HEK293 (cell line): Measurements from ENCODE around the gene AKR1B15.
A peak's percentile ranks its signal among the peaks of the same experiment; 100 is the strongest.

Experiments used
- ATF2 ChIP-seq: fragments of 450-650 bp; formaldehyde crosslinking; IDR thresholded peaks from 2 replicates; pipeline ENCODE4 v1.5.1; 2016; ENCODE audit warnings: missing biosample characterization, missing genetic modification characterization, low read depth
- EGR2 ChIP-seq: fragments of 450-650 bp; formaldehyde crosslinking; IDR thresholded peaks from 2 replicates; pipeline ENCODE4 v1.5.1; 2016; ENCODE audit warnings: low read depth, missing biosample characterization, missing genetic modification characterization
- ELK4 ChIP-seq: IDR thresholded peaks from 2 replicates; pipeline ENCODE4 v1.6.1; 2011; ENCODE audit warnings: mild to moderate bottlenecking, low read depth, low read length, borderline replicate concordance
- IKZF3 ChIP-seq: fragments of 450-650 bp; IDR thresholded peaks from 2 replicates; pipeline ENCODE4 v1.5.0; 2018; ENCODE audit warnings: missing biosample characterization, mild to moderate bottlenecking, missing genetic modification characterization, moderate library complexity
- PRDM6 ChIP-seq: fragments of 450-650 bp; formaldehyde crosslinking; IDR thresholded peaks from 2 replicates; pipeline ENCODE4 v1.5.1; 2017; ENCODE audit warnings: missing biosample characterization, missing genetic modification characterization
- TSHZ1 ChIP-seq: fragments of 450-650 bp; formaldehyde crosslinking; IDR thresholded peaks from 2 replicates; pipeline ENCODE4 v1.5.1; 2016; ENCODE audit warnings: missing biosample characterization, missing genetic modification characterization, borderline replicate concordance
- ZNF112 ChIP-seq: fragments of 450-650 bp; formaldehyde crosslinking; IDR thresholded peaks from 2 replicates; pipeline ENCODE4 v1.5.0; 2017; ENCODE audit warnings: missing biosample characterization, missing genetic modification characterization
- ZNF132 ChIP-seq: fragments of 450-650 bp; formaldehyde crosslinking; IDR thresholded peaks from 2 replicates; pipeline ENCODE4 v1.5.1; 2017; ENCODE audit warnings: missing biosample characterization, missing genetic modification characterization, borderline replicate concordance
- ZNF155 ChIP-seq: fragments of 450-650 bp; formaldehyde crosslinking; IDR thresholded peaks from 2 replicates; pipeline ENCODE4 v1.5.1; 2016; ENCODE audit warnings: missing biosample characterization, missing genetic modification characterization
- ZNF184 ChIP-seq: fragments of 450-650 bp; IDR thresholded peaks from 2 replicates; pipeline ENCODE4 v1.5.1; 2018; ENCODE audit warnings: missing biosample characterization, mild to moderate bottlenecking, missing genetic modification characterization
- ZNF24 ChIP-seq: fragments of 450-650 bp; formaldehyde crosslinking; IDR thresholded peaks from 2 replicates; pipeline ENCODE4 v1.5.1; 2016; ENCODE audit warnings: missing biosample characterization, missing genetic modification characterization
- ZNF266 ChIP-seq: fragments of 450-650 bp; formaldehyde crosslinking; IDR thresholded peaks from 2 replicates; pipeline ENCODE4 v1.5.1; 2016; ENCODE audit warnings: missing biosample characterization, missing genetic modification characterization, low read depth
- ZNF274 ChIP-seq, 2 experiments: fragments of 200-500 bp in 1 of 2; fragments of 450-650 bp in 1 of 2; sonication (Bioruptor generic) in 1 of 2; formaldehyde crosslinking in 1 of 2; IDR thresholded peaks; 2 replicates each; pipeline versions ENCODE4 v1.5.1 to v1.6.1; 2014 to 2016; ENCODE audit warnings: borderline replicate concordance in 1 of 2, inconsistent platforms in 1 of 2, low read length in 1 of 2, missing biosample characterization in 1 of 2, missing genetic modification characterization in 1 of 2
- ZNF292 ChIP-seq: fragments of 450-650 bp; formaldehyde crosslinking; IDR thresholded peaks from 2 replicates; pipeline ENCODE4 v1.5.1; 2016; ENCODE audit warnings: low read depth, missing biosample characterization, missing genetic modification characterization, borderline replicate concordance
- ZNF311 ChIP-seq: fragments of 450-650 bp; formaldehyde crosslinking; IDR thresholded peaks from 2 replicates; pipeline ENCODE4 v1.5.1; 2017; ENCODE audit warnings: missing biosample characterization, missing genetic modification characterization, borderline replicate concordance
- ZNF335 ChIP-seq: fragments of 450-650 bp; formaldehyde crosslinking; conservative IDR thresholded peaks from 2 replicates; pipeline ENCODE4 v1.5.1; 2016; ENCODE audit warnings: missing biosample characterization, missing genetic modification characterization
- ZNF423 ChIP-seq: fragments of 450-650 bp; formaldehyde crosslinking; IDR thresholded peaks from 2 replicates; pipeline ENCODE4 v1.5.1; 2016; ENCODE audit warnings: missing biosample characterization, missing genetic modification characterization
- ZNF585B ChIP-seq: fragments of 450-650 bp; formaldehyde crosslinking; IDR thresholded peaks from 2 replicates; pipeline ENCODE4 v1.5.1; 2016; ENCODE audit warnings: missing biosample characterization, missing genetic modification characterization
- ZNF600 ChIP-seq: fragments of 450-650 bp; formaldehyde crosslinking; IDR thresholded peaks from 2 replicates; pipeline ENCODE4 v1.5.1; 2016; ENCODE audit warnings: missing biosample characterization, missing genetic modification characterization
- ZNF610 ChIP-seq: fragments of 450-650 bp; formaldehyde crosslinking; IDR thresholded peaks from 2 replicates; pipeline ENCODE4 v1.5.1; 2016; ENCODE audit warnings: missing biosample characterization, missing genetic modification characterization, borderline replicate concordance
- ZNF623 ChIP-seq: fragments of 450-650 bp; formaldehyde crosslinking; IDR thresholded peaks from 2 replicates; pipeline ENCODE4 v1.5.1; 2016; ENCODE audit warnings: missing biosample characterization, missing genetic modification characterization
- ZNF626 ChIP-seq: fragments of 450-650 bp; sonication (Bioruptor Pico); formaldehyde crosslinking; IDR thresholded peaks from 2 replicates; pipeline ENCODE4 v1.5.1; 2018; ENCODE audit warnings: missing biosample characterization, missing genetic modification characterization, inconsistent platforms
- ZNF629 ChIP-seq: fragments of 450-650 bp; formaldehyde crosslinking; IDR thresholded peaks from 2 replicates; pipeline ENCODE4 v1.5.1; 2017; ENCODE audit warnings: missing biosample characterization, missing genetic modification characterization
- ZNF654 ChIP-seq: fragments of 450-650 bp; formaldehyde crosslinking; IDR thresholded peaks from 2 replicates; pipeline ENCODE4 v1.5.1; 2016; ENCODE audit warnings: low read depth, missing biosample characterization, missing genetic modification characterization
- ZNF704 ChIP-seq: fragments of 450-650 bp; formaldehyde crosslinking; IDR thresholded peaks from 2 replicates; pipeline ENCODE4 v1.5.1; 2016; ENCODE audit warnings: missing biosample characterization, missing genetic modification characterization
- ZNF707 ChIP-seq: fragments of 450-650 bp; formaldehyde crosslinking; IDR thresholded peaks from 2 replicates; pipeline ENCODE4 v1.5.1; 2016; ENCODE audit warnings: missing biosample characterization, missing genetic modification characterization
- ZNF792 ChIP-seq: fragments of 450-650 bp; formaldehyde crosslinking; IDR thresholded peaks from 2 replicates; pipeline ENCODE4 v1.5.1; 2016; ENCODE audit warnings: missing biosample characterization, missing genetic modification characterization
- TF ChIP-seq, protein P1 (sequence below): fragments of 450-650 bp; IDR thresholded peaks from 2 replicates; pipeline ENCODE4 v1.5.1; 2018; ENCODE audit warnings: missing biosample characterization, missing genetic modification characterization

The AKR1B15 gene

GRCh38 chr7:134547397-134548054 is 1.4 kb upstream of the AKR1B15 start (continued):
- no peak for TF ChIP-seq PRDM6 (tag by site-specific recombination)
- TF ChIP-seq ZNF274 (IDR thresholded peaks at IDR 0.05; ENCODE audit: low read length), result no peak
- TF ChIP-seq ZNF274 (tag by site-specific recombination; IDR thresholded peaks at IDR 0.05; ENCODE audit: borderline replicate concordance), result no peak
- peak; percentile 69 for TF ChIP-seq ZNF335 (tag by site-specific recombination)
- TF ChIP-seq ELK4, result no peak
- TF ChIP-seq ZNF24 (tag by site-specific recombination), result no peak
- TF ChIP-seq ZNF112 (tag by site-specific recombination), result no peak
- no peak for TF ChIP-seq ZNF292 (tag by site-specific recombination)
- no peak for TF ChIP-seq ZNF623
- 0 out of 2 replicates have a peak, but pooled peaks have one; percentile 14 for TF ChIP-seq ZNF184 (tag by site-specific recombination)
- no peak for TF ChIP-seq ZNF600 (tag by site-specific recombination)
- TF ChIP-seq ATF2 (tag by site-specific recombination), result no peak
- no peak; the same call in 1 of the 2 replicates for TF ChIP-seq ZNF629 (tag by site-specific recombination)
- TF ChIP-seq EGR2 (tag by site-specific recombination), result no peak
- no peak for TF ChIP-seq ZNF792
- no peak for TF ChIP-seq ZNF585B (tag by site-specific recombination)
- TF ChIP-seq ZNF704 (tag by site-specific recombination), result no peak
- TF ChIP-seq TSHZ1, result no peak
- no peak for TF ChIP-seq ZNF155 (tag by site-specific recombination)
- no peak for TF ChIP-seq ZNF626 (tag by site-specific recombination)
- TF ChIP-seq, protein P1, sequence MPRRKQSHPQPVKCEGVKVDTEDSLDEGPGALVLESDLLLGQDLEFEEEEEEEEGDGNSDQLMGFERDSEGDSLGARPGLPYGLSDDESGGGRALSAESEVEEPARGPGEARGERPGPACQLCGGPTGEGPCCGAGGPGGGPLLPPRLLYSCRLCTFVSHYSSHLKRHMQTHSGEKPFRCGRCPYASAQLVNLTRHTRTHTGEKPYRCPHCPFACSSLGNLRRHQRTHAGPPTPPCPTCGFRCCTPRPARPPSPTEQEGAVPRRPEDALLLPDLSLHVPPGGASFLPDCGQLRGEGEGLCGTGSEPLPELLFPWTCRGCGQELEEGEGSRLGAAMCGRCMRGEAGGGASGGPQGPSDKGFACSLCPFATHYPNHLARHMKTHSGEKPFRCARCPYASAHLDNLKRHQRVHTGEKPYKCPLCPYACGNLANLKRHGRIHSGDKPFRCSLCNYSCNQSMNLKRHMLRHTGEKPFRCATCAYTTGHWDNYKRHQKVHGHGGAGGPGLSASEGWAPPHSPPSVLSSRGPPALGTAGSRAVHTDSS (tag by site-specific recombination), result no peak
- no peak for TF ChIP-seq ZNF610 (tag by site-specific recombination)
- TF ChIP-seq IKZF3 (tag by site-specific recombination), result no peak
- no peak for TF ChIP-seq ZNF132
- TF ChIP-seq ZNF707 (tag by site-specific recombination), result no peak
- no peak for TF ChIP-seq ZNF266 (tag by site-specific recombination)
- no peak for TF ChIP-seq ZNF311 (tag by site-specific recombination)
- peak; percentile 60 for TF ChIP-seq ZNF654 (tag by site-specific recombination)
- no peak for TF ChIP-seq ZNF423 (tag by site-specific recombination)
